Panc1 (cell line): ENCODE results near the gene NR6A1.

Experiments used
- CTCF ChIP-seq: fragments of 450-650 bp; IDR thresholded peaks from 2 replicates; pipeline ENCODE4 v1.5.1; 2017; ENCODE audit warnings: mild to moderate bottlenecking
- POLR2AphosphoS5 ChIP-seq: IDR thresholded peaks from 2 replicates; pipeline ENCODE4 v1.6.1; 2012; ENCODE audit warnings: mild to moderate bottlenecking, low read depth, low read length, moderate library complexity
- REST ChIP-seq, 2 experiments: IDR thresholded peaks; 2 replicates each; pipeline ENCODE4 v1.6.1; 2011 to 2012; ENCODE audit warnings: low read depth in 2 of 2, control low read depth in 1 of 2, low read length in 1 of 2, mild to moderate bottlenecking in 1 of 2, moderate library complexity in 1 of 2; ENCODE audit not compliant: insufficient read depth in 1 of 2
- SIN3A ChIP-seq: IDR thresholded peaks from 2 replicates; pipeline ENCODE4 v1.6.1; 2012; ENCODE audit warnings: low read depth, mild to moderate bottlenecking, low read length, moderate library complexity, borderline replicate concordance; ENCODE audit not compliant: insufficient read depth
- TCF7L2 ChIP-seq: IDR thresholded peaks from 2 replicates; pipeline ENCODE4 v1.6.1; 2011; ENCODE audit warnings: mild to moderate bottlenecking, low read depth, low read length, inconsistent platforms

GRCh38 chr9:124783830-124784229 is 12.7 kb upstream of the NR6A1 start:
- no peak for TF ChIP-seq CTCF
- TF ChIP-seq POLR2AphosphoS5 = no peak
- no peak for TF ChIP-seq REST (IDR thresholded peaks at IDR 0.05; ENCODE audit: insufficient read depth in 1 of 2, low read depth in 2 of 2, low read length in 1 of 2)
- TF ChIP-seq TCF7L2 = no peak
- no peak for TF ChIP-seq SIN3A
